Measurements from ENCODE around the gene CHMP6. TPM values are rescaled to one million over a fixed set of nuclear protein-coding genes. Genes with fewer than 3 reads are reported as not detected.

CHMP6 gene
- total RNA-seq, 1 donor: 21.4 TPM

GRCh38 chr17:80956321-80957190 lies 35.1 kb upstream of the CHMP6 start:
- no peaks in the 10 kb centered on the region for H4K20me1 ChIP-seq (ENCODE audit: insufficient read depth, low read length)
- H3K27ac ChIP-seq (ENCODE audit: low read depth, low read length): no peak overlapping the region
- no peaks in the 10 kb centered on the region for H3K79me2 ChIP-seq (ENCODE audit: insufficient read depth, low read length)
- no peaks in the 10 kb centered on the region for H3K9me3 ChIP-seq (ENCODE audit: low read depth, low read length)
- no peak overlapping the region for H3K4me3 ChIP-seq (ENCODE audit: insufficient read depth, low read length)
- peak; percentile 76 for DNase-seq (ENCODE audit: insufficient read length, low spot score, missing footprints)
- H3K4me2 ChIP-seq (ENCODE audit: insufficient read depth, low read length): no peak overlapping the region
- TF ChIP-seq CTCF (IDR thresholded peaks at IDR 0.05; ENCODE audit: extremely low read depth, low read depth, low read length): no peak
- H3K4me1 ChIP-seq (ENCODE audit: insufficient read depth, low read length): no peaks in the 10 kb centered on the region
- H3K36me3 ChIP-seq (ENCODE audit: insufficient read depth, low read length): peaks cover 2% of the 10 kb centered on the region
- no peaks in the 10 kb centered on the region for H3K27me3 ChIP-seq (ENCODE audit: insufficient read depth, low read length)
- no peak overlapping the region for H2AFZ ChIP-seq (ENCODE audit: low read length)

- Histone ChIP-seq H3K27ac (ENCODE audit: low read depth, low read length) (no peak overlapping the region), H3K27me3 (ENCODE audit: insufficient read depth, low read length) (no peaks in the 10 kb centered on the region), H3K36me3 (ENCODE audit: insufficient read depth, low read length) (peaks cover 2% of the 10 kb centered on the region), H3K4me3 (ENCODE audit: insufficient read depth, low read length) (no peak overlapping the region), H2AFZ (ENCODE audit: low read length) (no peak overlapping the region), H4K20me1 (ENCODE audit: insufficient read depth, low read length) (no peaks in the 10 kb centered on the region), H3K79me2 (ENCODE audit: insufficient read depth, low read length) (no peaks in the 10 kb centered on the region), H3K9me3 (ENCODE audit: low read depth, low read length) (no peaks in the 10 kb centered on the region), H3K4me1 (ENCODE audit: insufficient read depth, low read length) (no peaks in the 10 kb centered on the region), H3K4me2 (ENCODE audit: insufficient read depth, low read length) (no peak overlapping the region)
- DNase-seq (ENCODE audit: insufficient read length, low spot score, missing footprints): peak; percentile 70
- TF ChIP-seq CTCF (IDR thresholded peaks at IDR 0.05; ENCODE audit: extremely low read depth, low read depth, low read length): no peak
Observed at GRCh38 chr17:80957461-80957941, 34.1 kb upstream of the CHMP6 start.

GRCh38 chr17:80959330-80960036 lies 32.2 kb upstream of the CHMP6 start:
- no peaks in the 10 kb centered on the region for H4K20me1 ChIP-seq (ENCODE audit: insufficient read depth, low read length)
- H3K9me3 ChIP-seq (ENCODE audit: low read depth, low read length): no peaks in the 10 kb centered on the region
- no peak overlapping the region for H3K4me3 ChIP-seq (ENCODE audit: insufficient read depth, low read length)
- no peaks in the 10 kb centered on the region for H3K4me1 ChIP-seq (ENCODE audit: insufficient read depth, low read length)
- no peak for TF ChIP-seq CTCF (IDR thresholded peaks at IDR 0.05; ENCODE audit: extremely low read depth, low read depth, low read length)
- no peak overlapping the region for H2AFZ ChIP-seq (ENCODE audit: low read length)
- DNase-seq (ENCODE audit: insufficient read length, low spot score, missing footprints): peak; percentile 96
- H3K79me2 ChIP-seq (ENCODE audit: insufficient read depth, low read length): no peaks in the 10 kb centered on the region
- peaks cover 2% of the 10 kb centered on the region for H3K36me3 ChIP-seq (ENCODE audit: insufficient read depth, low read length)
- H3K27me3 ChIP-seq (ENCODE audit: insufficient read depth, low read length): no peaks in the 10 kb centered on the region
- H3K4me2 ChIP-seq (ENCODE audit: insufficient read depth, low read length): no peak overlapping the region
- H3K27ac ChIP-seq (ENCODE audit: low read depth, low read length): no peak overlapping the region
